Loucy (cell line): ENCODE measurements around the gene KNDC1.

Source experiments
- H2AFZ ChIP-seq: fragments of 200-600 bp; sonication (generic); 2 replicates; pipeline ENCODE4 v1.6.0; 2016; ENCODE audit warnings: antibody characterized with exemption, mild to moderate bottlenecking, low read length, moderate library complexity
- H3F3A ChIP-seq: fragments of 200-600 bp; 2 replicates; pipeline ENCODE4 v1.6.0; 2016; ENCODE audit warnings: antibody characterized with exemption, low read depth, mild to moderate bottlenecking
- H3K27me3 ChIP-seq: fragments of 200-600 bp; sonication (generic); 2 replicates; pipeline ENCODE4 v1.6.1; 2014; ENCODE audit warnings: low read length, mild to moderate bottlenecking; ENCODE audit not compliant: insufficient read depth, poor library complexity, severe bottlenecking
- H3K36me3 ChIP-seq: fragments of 200-600 bp; sonication (generic); 2 replicates; pipeline ENCODE4 v1.6.1; 2016; ENCODE audit warnings: low read length; ENCODE audit not compliant: insufficient read depth
- H3K4me1 ChIP-seq: fragments of 200-600 bp; sonication (generic); 2 replicates; pipeline ENCODE4 v1.5.1; 2014; ENCODE audit warnings: low read length, mild to moderate bottlenecking; ENCODE audit not compliant: insufficient read depth, poor library complexity, severe bottlenecking
- H3K4me2 ChIP-seq: fragments of 200-600 bp; sonication (generic); 2 replicates; pipeline ENCODE4 v1.6.0; 2014; ENCODE audit warnings: antibody characterized with exemption, low read length, low read depth, mild to moderate bottlenecking; ENCODE audit not compliant: poor library complexity, severe bottlenecking
- H3K4me3 ChIP-seq: fragments of 200-600 bp; sonication (generic); 2 replicates; pipeline ENCODE4 v1.5.1; 2014; ENCODE audit warnings: low read length, mild to moderate bottlenecking, mixed read lengths; ENCODE audit not compliant: poor library complexity, severe bottlenecking
- H3K79me2 ChIP-seq: fragments of 200-600 bp; sonication (generic); 2 replicates; pipeline ENCODE4 v1.6.1; 2014; ENCODE audit warnings: low read length; ENCODE audit not compliant: insufficient read depth
- H3K9ac ChIP-seq: fragments of 200-600 bp; sonication (generic); 2 replicates; pipeline ENCODE4 v1.6.0; 2014; ENCODE audit warnings: mild to moderate bottlenecking, low read depth, low read length, moderate library complexity; ENCODE audit not compliant: poor library complexity, severe bottlenecking
- H3K9me2 ChIP-seq: fragments of 200-600 bp; sonication (generic); replicated peaks from 2 replicates; pipeline ENCODE4 v1.6.1; 2016; ENCODE audit warnings: low read depth, low read length, mixed read lengths
- H3K9me3 ChIP-seq: fragments of 200-600 bp; sonication (generic); 2 replicates; pipeline ENCODE4 v1.6.1; 2014; ENCODE audit warnings: mild to moderate bottlenecking, antibody characterized with exemption, low read length, low read depth; ENCODE audit not compliant: insufficient read depth
- H4K20me1 ChIP-seq: fragments of 200-600 bp; sonication (generic); 2 replicates; pipeline ENCODE4 v1.6.0; 2014; ENCODE audit warnings: antibody characterized with exemption, low read length, mild to moderate bottlenecking; ENCODE audit not compliant: insufficient read depth, poor library complexity, severe bottlenecking
- CTCF ChIP-seq: fragments of 200-600 bp; sonication (generic); conservative IDR thresholded peaks from 2 replicates; pipeline ENCODE4 v1.5.1; 2014; ENCODE audit warnings: mild to moderate bottlenecking, antibody characterized with exemption, low read length
- EZH2phosphoT487 ChIP-seq: fragments of 200-600 bp; IDR thresholded peaks from 2 replicates; pipeline ENCODE4 v1.6.1; 2018; ENCODE audit warnings: antibody characterized with exemption, mild to moderate bottlenecking, moderate library complexity, borderline replicate concordance

KNDC1 gene

GRCh38 chr10:133163889-133164815, 4.1 kb downstream of the KNDC1 start:
- H4K20me1 ChIP-seq = no peaks in the 10 kb centered on the region
- H3K9ac ChIP-seq = no peak overlapping the region
- H3K36me3 ChIP-seq = no peaks in the 10 kb centered on the region
- H3K4me1 ChIP-seq = no peaks in the 10 kb centered on the region
- no peaks in the 10 kb centered on the region for H3K79me2 ChIP-seq
- peaks cover 29% of the 10 kb centered on the region; the same call in 1 of the 2 replicates for H3K9me3 ChIP-seq
- H3F3A ChIP-seq = no peaks in the 10 kb centered on the region
- no peaks in the 10 kb centered on the region for H3K9me2 ChIP-seq
- TF ChIP-seq EZH2phosphoT487 = no peak
- no peak for TF ChIP-seq CTCF
- H3K27me3 ChIP-seq = no peaks in the 10 kb centered on the region
- no peak overlapping the region for H3K4me3 ChIP-seq
- H3K4me2 ChIP-seq = no peak overlapping the region
- H2AFZ ChIP-seq = no peak overlapping the region

GRCh38 chr10:133164816-133165555, 5.0 kb downstream of the KNDC1 start:
- H3K79me2 ChIP-seq = no peaks in the 10 kb centered on the region
- H3K4me3 ChIP-seq = no peak overlapping the region
- TF ChIP-seq CTCF (no peak), EZH2phosphoT487 (no peak)
- H3K9ac ChIP-seq = no peak overlapping the region
- H3K36me3 ChIP-seq = no peaks in the 10 kb centered on the region
- no peaks in the 10 kb centered on the region for H3F3A ChIP-seq
- H3K9me3 ChIP-seq = peaks cover 29% of the 10 kb centered on the region; the same call in 1 of the 2 replicates
- H3K4me2 ChIP-seq = no peak overlapping the region
- H3K27me3 ChIP-seq = no peaks in the 10 kb centered on the region
- no peaks in the 10 kb centered on the region for H4K20me1 ChIP-seq
- no peak overlapping the region for H2AFZ ChIP-seq
- no peaks in the 10 kb centered on the region for H3K9me2 ChIP-seq
- H3K4me1 ChIP-seq = no peaks in the 10 kb centered on the region

GRCh38 chr10:133165556-133166503, 5.8 kb downstream of the KNDC1 start:
- no peak for TF ChIP-seq CTCF
- no peak for TF ChIP-seq EZH2phosphoT487
- Histone ChIP-seq H3K4me1 (no peaks in the 10 kb centered on the region), H3K4me3 (no peak overlapping the region), H3F3A (no peaks in the 10 kb centered on the region), H3K9me3 (peaks cover 29% of the 10 kb centered on the region; the same call in 1 of the 2 replicates), H2AFZ (no peak overlapping the region), H3K27me3 (no peaks in the 10 kb centered on the region), H3K4me2 (no peak overlapping the region), H3K9ac (no peak overlapping the region), H3K36me3 (no peaks in the 10 kb centered on the region), H3K79me2 (no peaks in the 10 kb centered on the region), H3K9me2 (no peaks in the 10 kb centered on the region), H4K20me1 (no peaks in the 10 kb centered on the region)
